Measurements from ENCODE around the gene CEP97. TPM values are rescaled to one million over a fixed set of nuclear protein-coding genes. Genes with fewer than 3 reads are reported as not detected.

The CEP97 gene
- total RNA-seq, 5 donors from 2014 or later (not counting 1 experiment from before 2014, with no cell fraction given), result 9.9 to 13.9 (median 12.7) TPM

DNA sequence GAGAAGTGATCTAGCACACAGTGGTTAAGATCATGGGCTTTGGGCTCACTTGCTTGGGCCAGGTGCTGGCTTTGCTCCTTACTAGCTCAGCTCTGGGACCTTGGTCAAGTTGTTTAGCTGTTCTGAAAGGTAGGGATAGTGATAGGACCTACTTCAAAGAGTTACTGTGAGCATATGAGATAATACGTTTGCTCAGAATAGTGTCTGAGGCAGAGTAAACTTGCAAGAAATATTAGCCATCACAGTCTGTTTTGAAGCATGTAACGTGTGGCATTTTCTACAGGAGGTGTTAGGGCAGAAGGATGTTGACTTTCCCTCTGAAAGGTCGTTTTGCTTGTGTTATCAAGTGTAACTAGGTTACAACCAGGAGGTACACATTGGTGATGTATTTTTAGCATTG, 90.4 kb downstream of the CEP97 start:
- peak in 1 of 4 experiments; percentile 65 for ATAC-seq (replicated peaks in 1 of 4)
- CTCF ChIA-PET, result interaction anchor here (0.5 to 1.7 kb wide), 16 partner anchors 10 to 722 kb away, joined by 3 to 26 read pairs (median 6); no protein-coding TSS in a partner anchor

DNA sequence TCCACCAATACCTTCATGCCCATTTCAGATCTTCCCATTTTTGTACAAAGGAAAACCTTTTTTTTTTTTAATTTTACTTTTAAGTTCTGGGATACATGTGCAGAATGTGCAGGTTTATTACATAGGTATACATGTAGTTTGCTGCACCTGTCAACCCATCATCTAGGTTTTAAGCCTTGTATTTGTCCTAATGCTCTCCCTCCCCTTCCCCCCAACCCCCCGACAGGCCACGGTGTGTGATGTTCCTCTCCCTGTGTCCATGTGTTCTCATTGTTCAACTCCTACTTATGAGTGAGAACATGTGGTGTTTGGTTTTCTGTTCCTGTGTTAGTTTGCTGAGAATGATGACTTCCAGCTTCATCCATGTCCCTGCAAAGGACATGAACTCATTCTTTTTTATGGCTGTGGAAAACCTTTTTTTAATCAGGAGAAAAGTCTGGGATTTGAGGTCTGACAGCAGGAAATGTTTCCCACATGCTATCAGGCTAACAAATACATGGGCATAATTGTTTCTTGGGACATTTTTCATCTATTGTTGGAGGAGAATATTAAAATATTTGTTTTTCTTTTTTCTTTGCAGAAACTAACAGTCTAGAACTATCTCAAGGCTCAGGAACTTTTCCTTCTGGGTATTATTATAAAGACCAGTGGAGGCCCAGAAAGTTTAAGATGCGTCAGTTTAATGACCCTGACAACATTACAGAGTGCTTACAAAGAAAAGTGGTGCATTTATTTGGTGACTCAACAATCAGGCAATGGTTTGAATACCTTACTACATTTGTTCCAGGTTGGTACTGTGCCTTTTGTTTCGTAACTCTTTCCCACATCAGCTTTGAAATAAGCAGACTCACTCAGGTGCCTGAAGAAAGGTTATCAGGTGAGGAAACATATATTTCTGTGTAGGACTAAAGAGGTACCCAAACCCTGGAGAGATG, 92.1 kb downstream of the CEP97 start:
- no peak overlapping the region for H3K4me3 Mint-ChIP-seq
- H3K4me1 Mint-ChIP-seq, result peaks cover 31 to 41% (median 37%) of the 10 kb centered on the region in 3 donors
- Histone ChIP-seq H3K4me3 (ENCODE audit: control insufficient read depth in 1 of 2, extremely low read depth in 1 of 2, low read length in 1 of 2) (no peak overlapping the region), H3K27ac (ENCODE audit: low read length) (no peak overlapping the region), H3K9me3 (no peaks in the 10 kb centered on the region), H3K4me1 (ENCODE audit: control insufficient read depth in 1 of 2, extremely low read depth in 1 of 2, insufficient read depth in 2 of 2, low read length in 2 of 2) (peaks cover 3 to 13% of the 10 kb centered on the region in 2 experiments), H3K27me3 (replicated peaks in 1 of 2; ENCODE audit: control insufficient read depth in 2 of 2, extremely low read depth in 1 of 2, insufficient read depth in 2 of 2, low read length in 1 of 2) (no peaks in the 10 kb centered on the region), H3K36me3 (ENCODE audit: control insufficient read depth in 2 of 2, extremely low read depth in 1 of 2, insufficient read depth in 1 of 2, low read length in 1 of 2) (peaks cover 4 to 23% of the 10 kb centered on the region in 2 donors)
- H3K36me3 Mint-ChIP-seq, result peaks cover 36% of the 10 kb centered on the region
- no peaks in the 10 kb centered on the region for H3K9me3 Mint-ChIP-seq
- H3K27ac Mint-ChIP-seq, result peak overlapping the region; percentile 10 to 22
- no peak for ATAC-seq (replicated peaks in 1 of 4)
- DNase-seq, result no peak
- no peaks in the 10 kb centered on the region for H3K27me3 Mint-ChIP-seq
- CTCF ChIA-PET, result interaction anchor here (1.0 to 2.4 kb wide), 6 partner anchors 9 to 720 kb away, joined by 3 to 11 read pairs (median 5); no protein-coding TSS in a partner anchor
- POLR2A ChIA-PET, result interaction anchor here (0.5 to 1.0 kb wide), 4 partner anchors 8 to 1049 kb away, joined by 3 to 6 read pairs (median 3); no protein-coding TSS in a partner anchor
- WGBS (ENCODE audit: insufficient coverage), result no CpG with 5 or more reads among the region's 4 CpGs

More for the DNA sequence above, 90.4 kb downstream of the CEP97 start:
- H3K4me1 ChIP-seq (ENCODE audit: control insufficient read depth in 1 of 2, extremely low read depth in 1 of 2, insufficient read depth in 2 of 2, low read length in 2 of 2), result peaks cover 6 to 18% of the 10 kb centered on the region in 2 experiments
- no peaks in the 10 kb centered on the region for H3K9me3 Mint-ChIP-seq
- WGBS (ENCODE audit: insufficient coverage), result 67% methylated on average over 1 of the region's 3 CpGs
- H3K27ac ChIP-seq (ENCODE audit: low read length), result no peak overlapping the region
- H3K36me3 ChIP-seq (ENCODE audit: control insufficient read depth in 2 of 2, extremely low read depth in 1 of 2, insufficient read depth in 1 of 2, low read length in 1 of 2), result peaks cover 4 to 17% of the 10 kb centered on the region in 2 donors
- H3K27me3 ChIP-seq (replicated peaks in 1 of 2; ENCODE audit: control insufficient read depth in 2 of 2, extremely low read depth in 1 of 2, insufficient read depth in 2 of 2, low read length in 1 of 2), result no peaks in the 10 kb centered on the region
- no peaks in the 10 kb centered on the region for H3K27me3 Mint-ChIP-seq
- POLR2A ChIA-PET, result interaction anchor here (0.6 to 2.1 kb wide), 5 partner anchors 13 to 44 kb away, joined by 4 to 8 read pairs (median 5); partner anchors contain the start of gene NFKBIZ (in 1 of the 2)
- peaks cover 39 to 55% (median 45%) of the 10 kb centered on the region in 3 donors for H3K4me1 Mint-ChIP-seq
- H3K4me3 Mint-ChIP-seq, result peak overlapping the region in 1 of 3 donors; percentile 40
- no peaks in the 10 kb centered on the region for H3K9me3 ChIP-seq
- peak overlapping the region; percentile 6 to 66 for H3K27ac Mint-ChIP-seq
- peaks cover 27% of the 10 kb centered on the region for H3K36me3 Mint-ChIP-seq
- DNase-seq, result no peak
- no peak overlapping the region for H3K4me3 ChIP-seq (ENCODE audit: control insufficient read depth in 1 of 2, extremely low read depth in 1 of 2, low read length in 1 of 2)

DNA sequence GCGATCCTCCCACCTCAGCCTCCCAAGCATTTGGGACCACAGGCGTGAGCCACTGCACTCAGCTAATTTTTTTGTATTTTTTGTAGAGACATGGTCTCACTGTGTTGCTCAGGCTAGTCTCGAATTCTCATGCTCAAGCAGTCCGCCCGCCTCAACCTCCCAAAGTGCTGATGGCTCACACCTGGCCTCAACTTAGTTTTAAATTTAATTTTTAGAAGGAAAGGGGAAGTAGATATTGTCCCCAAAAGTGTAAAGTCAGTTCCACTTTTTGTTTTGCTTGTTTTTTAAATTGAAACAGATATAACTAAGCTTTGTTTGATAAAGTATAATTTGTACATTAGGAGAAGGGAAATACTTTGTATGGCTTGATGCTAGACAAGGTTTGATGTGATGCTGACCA, 93.6 kb downstream of the CEP97 start:
- no peak overlapping the region for H3K27ac ChIP-seq (ENCODE audit: low read length)
- ChIA-PET POLR2A (interaction anchor here (0.6 to 1.1 kb wide), 3 partner anchors 11 to 39 kb away, joined by 3 to 4 read pairs (median 3); no protein-coding TSS in a partner anchor), CTCF (interaction anchor here (0.7 to 2.4 kb wide), 6 partner anchors 11 to 411 kb away, joined by 3 to 11 read pairs (median 4); no protein-coding TSS in a partner anchor)
- no peaks in the 10 kb centered on the region for H3K9me3 ChIP-seq
- H3K36me3 Mint-ChIP-seq, result peaks cover 47% of the 10 kb centered on the region
- H3K36me3 ChIP-seq (ENCODE audit: control insufficient read depth in 2 of 2, extremely low read depth in 1 of 2, insufficient read depth in 1 of 2, low read length in 1 of 2), result peaks cover 4 to 32% of the 10 kb centered on the region in 2 donors
- DNase-seq (no peak), ATAC-seq (replicated peaks in 1 of 4) (no peak)
- H3K27ac Mint-ChIP-seq, result peak overlapping the region in 1 of 2 donors; percentile 71
- H3K4me1 Mint-ChIP-seq, result peaks cover 37 to 44% (median 43%) of the 10 kb centered on the region in 3 donors
- no peak overlapping the region for H3K4me3 ChIP-seq (ENCODE audit: control insufficient read depth in 1 of 2, extremely low read depth in 1 of 2, low read length in 1 of 2)
- H3K4me3 Mint-ChIP-seq, result no peak overlapping the region
- H3K9me3 Mint-ChIP-seq, result no peaks in the 10 kb centered on the region
- peaks cover 3 to 13% of the 10 kb centered on the region in 2 experiments for H3K4me1 ChIP-seq (ENCODE audit: control insufficient read depth in 1 of 2, extremely low read depth in 1 of 2, insufficient read depth in 2 of 2, low read length in 2 of 2)
- no CpG with 5 or more reads among the region's 5 CpGs for WGBS (ENCODE audit: insufficient coverage)
- no peaks in the 10 kb centered on the region for H3K27me3 Mint-ChIP-seq
- no peaks in the 10 kb centered on the region for H3K27me3 ChIP-seq (replicated peaks in 1 of 2; ENCODE audit: control insufficient read depth in 2 of 2, extremely low read depth in 1 of 2, insufficient read depth in 2 of 2, low read length in 1 of 2)

DNA sequence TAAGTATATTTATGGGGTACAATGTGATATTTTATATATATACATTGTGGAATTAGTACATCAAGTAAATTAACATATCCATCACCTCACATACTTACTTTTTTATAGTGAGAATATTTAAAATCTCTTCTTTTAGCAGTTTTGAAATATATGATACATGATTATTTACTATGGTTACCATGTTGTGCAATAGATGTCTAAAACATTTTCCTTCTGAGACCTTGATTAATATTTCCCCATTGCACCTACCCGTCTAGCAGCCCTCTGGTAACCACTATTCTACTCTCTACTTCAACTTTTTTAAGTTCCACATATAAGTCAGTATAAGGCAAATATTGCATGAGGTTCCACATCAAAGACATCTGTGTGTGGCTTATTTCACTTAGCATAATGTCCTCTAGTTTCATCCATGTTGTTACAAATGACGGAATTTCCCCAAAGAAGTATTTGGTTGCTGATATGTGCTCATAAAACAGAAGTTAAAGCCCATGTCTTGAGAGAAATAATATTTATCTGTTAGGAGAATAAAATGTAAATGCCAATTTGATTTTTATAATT, 95.3 kb downstream of the CEP97 start:
- peaks cover 47% of the 10 kb centered on the region for H3K36me3 Mint-ChIP-seq
- CTCF ChIA-PET, result interaction anchor here in 1 of 2 donors (1.0 to 1.5 kb wide), 2 partner anchors 405 to 406 kb away, joined by 3 to 4 read pairs; no protein-coding TSS in a partner anchor
- Histone ChIP-seq H3K4me1 (ENCODE audit: control insufficient read depth in 1 of 2, extremely low read depth in 1 of 2, insufficient read depth in 2 of 2, low read length in 2 of 2) (peaks cover 1 to 3% of the 10 kb centered on the region in 2 experiments), H3K27ac (ENCODE audit: low read length) (no peak overlapping the region), H3K36me3 (ENCODE audit: control insufficient read depth in 2 of 2, extremely low read depth in 1 of 2, insufficient read depth in 1 of 2, low read length in 1 of 2) (peaks cover 4 to 34% of the 10 kb centered on the region in 2 donors), H3K9me3 (no peaks in the 10 kb centered on the region), H3K4me3 (ENCODE audit: control insufficient read depth in 1 of 2, extremely low read depth in 1 of 2, low read length in 1 of 2) (no peak overlapping the region), H3K27me3 (replicated peaks in 1 of 2; ENCODE audit: control insufficient read depth in 2 of 2, extremely low read depth in 1 of 2, insufficient read depth in 2 of 2, low read length in 1 of 2) (no peaks in the 10 kb centered on the region)
- no peaks in the 10 kb centered on the region for H3K27me3 Mint-ChIP-seq
- no peaks in the 10 kb centered on the region for H3K9me3 Mint-ChIP-seq
- no CpG with 5 or more reads among the region's 2 CpGs for WGBS (ENCODE audit: insufficient coverage)
- POLR2A ChIA-PET, result interaction anchor here (0.6 to 0.9 kb wide), 2 partner anchors 15 to 51 kb away, joined by 3 read pairs; no protein-coding TSS in a partner anchor
- DNase-seq, result no peak
- no peak for ATAC-seq (replicated peaks in 1 of 4)
- H3K4me1 Mint-ChIP-seq, result peaks cover 28 to 33% (median 31%) of the 10 kb centered on the region in 3 donors
- H3K27ac Mint-ChIP-seq, result peak overlapping the region in 1 of 2 donors; percentile 44
- H3K4me3 Mint-ChIP-seq, result no peak overlapping the region

Other genes with a start within 250 kb of the CEP97 start
- 10 to 100 TPM; 45.8 to 55.9 (median 48.6) TPM for gene SENP7, start 211.4 kb upstream of the CEP97 start, total RNA-seq
- 10 to 100 TPM; 21.4 to 33.3 (median 22.2) TPM for gene TRMT10C, start 162.7 kb upstream of the CEP97 start, total RNA-seq
- gene PCNP, start 150.4 kb upstream of the CEP97 start, total RNA-seq, result 100 to 1,000 TPM; 126 to 158 (median 151) TPM
- gene ZBTB11, start 47.5 kb upstream of the CEP97 start, total RNA-seq, result 10 to 100 TPM; 38.7 to 61.4 (median 45.6) TPM
- 1,000 to 10,000 TPM; 1,381 to 1,498 (median 1,473) TPM for gene RPL24, start 37.9 kb upstream of the CEP97 start, total RNA-seq
- 10 to 100 TPM; 38.0 to 44.8 (median 41.3) TPM for gene NXPE3, start 54.6 kb downstream of the CEP97 start, total RNA-seq
- gene NFKBIZ, start 124.9 kb downstream of the CEP97 start, total RNA-seq, result 100 to 1,000 TPM; 130 to 720 (median 132) TPM

Data from T-cell (primary cell).